Activated naive CD8-positive, alpha-beta T cell treated with anti-CD3 and anti-CD28 coated beads, Interleukin-2, amount 50 U/mL, for 16 hours (primary cell): ENCODE results near the gene CFAP119.

Experiments used
- DNase-seq: peaks from one replicate; pipeline ENCODE4 v3.0.0-alpha.2; 2020; ENCODE audit warnings: low read depth, low spot score

Gene CFAP119

DNA sequence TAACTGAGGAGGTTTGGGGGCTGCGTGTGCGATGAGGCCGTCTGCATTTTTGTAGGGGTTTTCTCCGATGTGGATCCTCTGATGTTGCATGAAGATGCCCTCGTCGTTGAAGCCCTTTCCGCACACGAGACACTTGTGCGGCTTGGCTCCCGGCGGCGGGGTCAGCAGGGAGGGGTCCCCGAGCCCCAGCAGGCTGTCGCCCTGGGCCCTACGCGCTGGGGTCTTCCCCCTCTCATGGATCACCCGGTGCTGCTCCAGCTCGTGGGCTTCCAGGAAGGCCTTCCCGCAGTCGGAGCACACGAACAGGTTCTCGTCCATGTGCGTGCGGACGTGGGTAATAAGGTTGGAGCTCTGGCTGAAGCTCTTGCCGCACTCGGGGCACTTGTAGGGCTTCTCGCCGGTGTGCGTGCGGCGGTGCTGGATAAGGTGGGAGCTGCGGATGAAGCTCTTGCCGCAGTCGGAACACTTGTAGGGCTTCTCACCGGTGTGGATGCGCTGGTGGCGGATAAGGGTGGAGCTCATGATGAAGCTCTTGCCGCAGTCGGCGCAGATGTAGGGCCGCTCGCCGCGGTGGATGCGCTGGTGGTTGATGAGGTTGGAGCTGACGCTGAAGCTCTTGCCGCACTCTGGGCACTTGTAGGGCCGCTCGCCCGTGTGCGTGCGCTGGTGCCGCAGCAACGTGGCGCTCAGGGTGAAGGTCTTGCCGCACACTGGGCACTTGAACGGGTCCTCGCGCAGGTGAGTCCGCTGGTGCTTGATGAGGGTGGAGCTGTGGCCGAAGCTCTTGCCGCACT, 20.8 kb upstream of the CFAP119 start:
- DNase-seq: no peak

DNA sequence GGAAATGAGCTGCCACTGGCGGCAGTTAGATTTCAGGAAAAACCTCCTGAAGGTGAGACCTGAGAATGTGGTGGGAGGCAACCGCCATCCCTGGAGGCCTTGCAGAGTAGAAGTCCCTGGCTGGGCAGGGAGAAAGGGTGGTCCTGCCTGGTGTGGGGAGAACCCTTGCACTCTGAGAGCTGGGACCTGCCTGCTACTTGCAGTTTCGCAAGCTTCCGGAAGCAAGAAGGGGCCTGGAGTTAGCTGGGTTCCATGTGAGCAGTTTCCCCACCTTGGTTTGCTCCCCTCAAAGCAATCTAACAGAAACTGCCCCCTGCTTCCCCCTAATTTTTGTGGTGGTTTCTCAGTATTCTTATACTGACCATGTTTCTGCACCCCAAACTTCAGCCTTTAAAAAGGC, 18.7 kb upstream of the CFAP119 start:
- DNase-seq: no peak

- no peak for DNase-seq
These were observed 18.2 kb upstream of the CFAP119 start for GRCh38 chr16:30780021-30780420.

- no peak for DNase-seq
These were observed 17.7 kb upstream of the CFAP119 start for GRCh38 chr16:30779596-30779995.

DNA sequence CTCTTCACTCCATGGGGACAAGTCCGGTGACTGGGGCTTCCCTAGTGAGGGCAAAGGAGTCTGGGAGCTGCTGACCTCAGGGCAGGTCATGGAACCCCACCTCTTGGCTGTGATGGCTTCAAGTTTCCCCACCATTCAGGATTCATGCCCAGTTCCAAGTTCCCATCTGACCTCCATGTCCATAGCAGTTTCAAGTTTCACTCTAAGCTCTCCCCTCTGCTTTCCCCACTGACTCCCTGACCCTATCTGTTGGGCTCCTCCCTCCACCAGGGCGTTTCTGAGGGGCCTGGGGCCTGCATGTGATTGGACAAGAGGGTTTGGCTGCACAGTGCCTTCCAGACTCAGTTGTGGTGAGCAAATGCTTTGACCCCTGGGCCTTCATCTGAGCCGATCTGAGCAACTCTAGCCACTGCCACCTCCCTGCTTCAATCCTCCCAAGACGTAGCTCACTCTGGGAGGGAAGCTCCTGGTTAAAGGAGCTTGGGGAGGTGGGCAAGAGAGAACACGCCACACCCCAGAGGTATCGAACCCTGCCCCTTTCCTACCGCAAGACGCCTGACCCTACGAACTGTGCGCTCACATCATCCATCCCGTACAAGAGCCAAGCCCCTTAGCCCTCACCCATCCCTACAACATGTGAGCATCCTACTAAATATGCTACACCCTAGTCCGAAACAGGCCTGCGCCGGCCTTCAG, 16.8 kb upstream of the CFAP119 start:
- DNase-seq: no peak

DNA sequence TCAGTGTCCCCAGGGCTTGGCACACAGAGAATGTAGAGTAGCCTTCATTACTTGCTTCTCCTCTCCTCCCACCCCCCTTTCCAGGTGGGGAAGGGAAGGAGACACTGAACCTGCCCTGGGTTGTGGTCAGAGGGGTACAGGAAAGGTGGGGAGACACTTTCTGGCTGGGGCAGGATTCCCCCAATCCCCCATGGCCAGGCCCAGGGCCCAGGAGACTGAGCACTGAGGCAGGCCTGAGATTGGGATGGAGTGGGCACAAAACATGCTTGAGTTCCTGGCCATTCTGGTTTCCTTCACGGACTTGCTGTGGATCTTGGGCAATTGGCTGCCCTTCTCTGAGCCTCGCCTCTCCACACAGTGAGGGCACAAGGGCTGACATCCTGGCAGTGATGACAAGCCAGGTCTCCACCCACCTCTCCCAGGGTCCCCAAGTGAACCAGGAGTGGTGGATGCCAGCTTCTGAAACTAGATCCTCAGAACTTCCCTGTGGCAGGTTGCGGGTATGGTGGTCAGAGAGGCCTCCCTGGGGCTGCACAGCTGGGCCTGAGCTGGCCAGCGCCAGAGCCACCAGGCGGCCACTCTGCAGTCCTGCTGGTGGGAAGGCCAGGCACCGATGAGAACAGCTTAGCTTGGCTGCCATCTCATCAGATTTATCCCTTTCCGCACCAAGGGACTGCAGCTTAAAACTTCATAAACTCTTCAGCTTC, 15.9 kb upstream of the CFAP119 start:
- DNase-seq: no peak

GRCh38 chr16:30775392-30776188, 13.7 kb upstream of the CFAP119 start:
- DNase-seq: peak; percentile 50

GRCh38 chr16:30775131-30775391, 13.2 kb upstream of the CFAP119 start:
- DNase-seq: no peak

- DNase-seq: no peak
These were observed 12.7 kb upstream of the CFAP119 start for GRCh38 chr16:30774367-30775130.

DNA sequence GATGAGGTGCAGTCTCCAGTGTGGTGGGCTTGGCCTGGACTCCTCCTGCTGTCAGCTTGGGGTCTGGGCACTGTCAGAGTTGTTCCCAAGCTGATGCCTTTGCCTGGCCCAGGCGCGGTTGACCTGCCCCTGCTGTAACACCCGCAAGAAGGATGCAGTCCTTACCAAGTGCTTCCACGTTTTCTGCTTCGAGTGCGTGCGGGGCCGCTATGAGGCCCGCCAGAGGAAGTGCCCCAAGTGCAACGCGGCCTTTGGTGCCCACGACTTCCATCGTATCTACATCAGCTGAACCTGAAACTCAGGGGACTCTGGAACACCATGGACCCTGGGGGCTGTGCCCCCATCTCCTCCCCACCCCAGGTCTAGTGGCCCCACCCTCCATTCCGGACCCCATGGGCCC, 12.0 kb upstream of the CFAP119 start:
- no peak for DNase-seq

GRCh38 chr16:30771726-30772125, 9.9 kb upstream of the CFAP119 start:
- DNase-seq: no peak

GRCh38 chr16:30769379-30770089, 7.7 kb upstream of the CFAP119 start:
- DNase-seq: no peak

GRCh38 chr16:30768583-30769181, 6.8 kb upstream of the CFAP119 start:
- DNase-seq: no peak

DNA sequence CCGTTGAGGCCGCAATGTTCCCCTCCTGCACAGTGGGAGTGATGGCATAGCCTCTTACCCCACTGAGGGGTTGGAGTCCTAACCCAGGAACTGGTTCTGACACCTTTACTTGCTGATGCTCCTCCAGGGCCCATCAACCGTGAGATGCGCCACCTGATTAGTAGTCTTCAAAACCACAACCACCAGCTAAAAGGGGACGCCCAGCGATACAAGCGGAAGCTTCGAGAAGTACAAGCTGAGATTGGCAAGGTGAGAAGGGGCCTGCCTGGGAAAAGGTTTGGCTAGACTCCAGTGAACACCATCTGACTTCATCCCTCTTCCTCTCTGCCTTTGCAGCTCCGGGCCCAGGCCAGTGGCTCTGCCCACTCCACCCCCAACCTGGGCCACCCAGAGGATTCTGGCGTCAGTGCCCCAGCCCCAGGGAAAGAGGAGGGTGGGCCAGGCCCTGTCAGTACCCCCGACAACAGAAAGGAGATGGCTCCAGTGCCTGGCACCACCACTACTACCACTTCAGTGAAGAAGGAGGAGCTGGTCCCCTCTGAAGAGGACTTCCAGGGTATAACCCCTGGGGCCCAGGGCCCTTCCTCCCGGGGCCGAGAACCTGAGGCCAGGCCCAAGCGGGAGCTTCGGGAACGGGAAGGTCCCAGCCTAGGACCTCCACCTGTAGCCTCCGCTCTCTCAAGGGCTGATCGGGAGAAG, 6.1 kb upstream of the CFAP119 start:
- DNase-seq: no peak

GRCh38 chr16:30766933-30767284, 5.0 kb upstream of the CFAP119 start:
- DNase-seq: no peak

DNA sequence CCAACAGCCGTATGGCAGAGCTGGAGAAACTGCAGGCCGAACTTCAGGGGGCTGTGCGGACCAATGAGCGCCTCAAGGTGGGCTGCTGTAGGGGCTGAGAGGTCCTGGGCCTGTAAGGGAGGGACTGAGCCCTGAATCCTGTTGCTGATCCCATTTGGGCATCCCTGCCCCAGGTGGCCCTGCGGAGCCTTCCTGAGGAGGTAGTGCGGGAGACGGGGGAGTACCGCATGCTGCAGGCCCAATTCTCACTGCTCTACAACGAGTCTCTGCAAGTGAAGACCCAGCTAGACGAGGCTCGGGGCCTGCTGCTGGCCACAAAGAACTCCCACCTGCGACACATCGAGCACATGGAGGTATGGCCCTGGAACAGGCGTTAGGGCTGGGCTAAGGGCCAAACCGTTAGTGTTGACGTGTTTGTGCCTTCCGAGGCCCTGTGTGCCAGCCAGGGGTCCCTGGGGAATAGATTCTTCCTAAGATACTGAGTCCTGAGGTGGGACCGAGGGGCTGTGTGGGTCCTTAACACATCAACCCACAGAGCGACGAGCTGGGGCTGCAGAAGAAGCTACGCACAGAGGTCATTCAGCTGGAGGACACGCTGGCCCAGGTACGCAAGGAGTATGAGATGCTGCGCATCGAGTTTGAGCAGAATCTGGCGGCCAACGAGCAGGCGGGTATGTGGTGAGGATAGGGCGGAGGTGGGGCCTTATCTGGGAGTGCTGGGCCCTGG, 4.5 kb upstream of the CFAP119 start:
- no peak for DNase-seq

DNA sequence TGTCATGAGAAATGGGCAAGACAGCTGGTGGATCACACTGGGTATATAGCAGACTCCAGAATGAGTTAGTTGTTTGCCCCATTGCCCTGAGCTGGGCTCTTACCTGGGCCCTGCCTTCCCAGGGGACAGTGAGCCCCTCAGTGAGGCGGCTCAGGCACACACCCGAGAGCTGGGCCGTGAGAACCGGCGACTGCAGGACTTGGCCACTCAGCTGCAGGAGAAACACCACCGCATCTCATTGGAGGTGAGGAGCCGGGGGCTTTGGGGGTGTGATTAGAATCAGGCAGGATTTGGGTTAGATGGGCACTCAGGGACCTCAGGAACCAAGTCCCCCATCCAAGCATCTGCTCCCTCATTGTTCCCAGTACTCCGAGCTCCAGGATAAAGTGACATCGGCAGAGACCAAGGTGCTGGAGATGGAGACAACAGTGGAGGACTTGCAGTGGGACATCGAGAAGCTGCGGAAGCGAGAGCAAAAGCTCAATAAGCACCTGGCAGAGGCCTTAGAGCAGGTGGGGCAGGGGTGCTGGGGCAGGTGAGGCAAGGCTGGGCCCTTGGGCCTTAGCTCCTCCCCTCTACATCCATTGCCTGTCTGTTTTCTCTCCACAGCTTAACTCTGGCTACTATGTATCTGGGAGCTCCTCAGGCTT, 3.1 kb upstream of the CFAP119 start:
- DNase-seq: no peak

- no peak for DNase-seq
These were observed 2.2 kb upstream of the CFAP119 start for GRCh38 chr16:30764086-30764485.
